ENCODE data around the gene GABRB2.

GRCh38 chr5:161273410-161273809 lies 273.1 kb downstream of the GABRB2 start:
- no peak for TF ChIP-seq GATA2 (IDR thresholded peaks at IDR 0.05; ENCODE audit: low read depth, low read length)
- TF ChIP-seq GATA3 (IDR thresholded peaks at IDR 0.05; ENCODE audit: low read depth, low read length), result no peak

Data from SH-SY5Y (cell line).